GM18907 (cell line): Measurements from ENCODE around the gene WIPF3.

Experiments
- ATAC-seq: cut with Tn5 transposase; IDR thresholded peaks from one replicate; pipeline ENCODE4 v1.9.1; 2021; ENCODE audit warnings: mild to moderate bottlenecking, moderate library complexity; ENCODE audit not compliant: unreplicated experiment

WIPF3 gene

GRCh38 chr7:29808075-29808801 is 1.9 kb downstream of the WIPF3 start:
- no peak for ATAC-seq

- no peak for ATAC-seq
Observed at GRCh38 chr7:29809533-29810155, 3.3 kb downstream of the WIPF3 start.

- no peak for ATAC-seq
Observed at GRCh38 chr7:29810297-29810696, 4.0 kb downstream of the WIPF3 start.

- ATAC-seq = no peak
Observed at GRCh38 chr7:29810813-29811482, 4.6 kb downstream of the WIPF3 start.

GRCh38 chr7:29811586-29811985 is 5.3 kb downstream of the WIPF3 start:
- no peak for ATAC-seq

GRCh38 chr7:29812185-29812876 is 6.0 kb downstream of the WIPF3 start:
- ATAC-seq = no peak

GRCh38 chr7:29815181-29816105 is 9.1 kb downstream of the WIPF3 start:
- ATAC-seq = no peak

- ATAC-seq = no peak
Observed at GRCh38 chr7:29818308-29818707, 12.0 kb downstream of the WIPF3 start.

- ATAC-seq = peak; percentile 91
Observed at GRCh38 chr7:29825775-29826529, 19.6 kb downstream of the WIPF3 start.

GRCh38 chr7:29826530-29826822 is 20.2 kb downstream of the WIPF3 start:
- no peak for ATAC-seq

GRCh38 chr7:29826904-29827303 is 20.6 kb downstream of the WIPF3 start:
- ATAC-seq = no peak

GRCh38 chr7:29831705-29832104 is 25.4 kb downstream of the WIPF3 start:
- no peak for ATAC-seq

GRCh38 chr7:29833929-29834328 is 27.6 kb downstream of the WIPF3 start:
- no peak for ATAC-seq

- no peak for ATAC-seq
Observed at GRCh38 chr7:29835718-29836117, 29.4 kb downstream of the WIPF3 start.

- no peak for ATAC-seq
Observed at GRCh38 chr7:29839302-29839701, 33.0 kb downstream of the WIPF3 start.

GRCh38 chr7:29839921-29840320 is 33.6 kb downstream of the WIPF3 start:
- ATAC-seq = no peak

GRCh38 chr7:29840701-29841100 is 34.4 kb downstream of the WIPF3 start:
- ATAC-seq = no peak

- no peak for ATAC-seq
Observed at GRCh38 chr7:29841926-29842701, 35.8 kb downstream of the WIPF3 start.

- ATAC-seq = no peak
Observed at GRCh38 chr7:29843093-29843492, 36.8 kb downstream of the WIPF3 start.
